NCI-H1105 (cell line): Measurements from ENCODE around the gene CCDC106.

Experiments
- DNase-seq: peaks from one replicate; lab custom pipeline; 2025; lab: John Stamatoyannopoulos, UW

The CCDC106 gene

GRCh38 chr19:55637534-55637933 is 10.5 kb upstream of the CCDC106 start:
- no peak for DNase-seq

GRCh38 chr19:55638864-55639359 is 9.1 kb upstream of the CCDC106 start:
- no peak for DNase-seq

- DNase-seq, result peak; percentile 48
Measured at GRCh38 chr19:55640043-55640576, 7.9 kb upstream of the CCDC106 start.

GRCh38 chr19:55640577-55641425 is 7.2 kb upstream of the CCDC106 start, which contains the start of gene ZNF580:
ZNF580 (plus strand) TSS chr19:55641002; CDS start chr19:55642509, 1,507 bp downstream.
- peak; percentile 77 for DNase-seq

GRCh38 chr19:55641426-55642152 is 6.4 kb upstream of the CCDC106 start:
- no peak for DNase-seq

- no peak for DNase-seq
Measured at GRCh38 chr19:55642153-55643002, 5.6 kb upstream of the CCDC106 start.

- DNase-seq, result peak; percentile 64
Measured at GRCh38 chr19:55643003-55643886, 4.8 kb upstream of the CCDC106 start, which contains the start of gene ZNF581. ZNF581 (plus strand) TSS chr19:55643649; CDS start chr19:55644572, 923 bp downstream.

- DNase-seq, result no peak
Measured at GRCh38 chr19:55643887-55644176, 4.2 kb upstream of the CCDC106 start.

- no peak for DNase-seq
Measured at GRCh38 chr19:55644191-55644833, 3.7 kb upstream of the CCDC106 start.

GRCh38 chr19:55644842-55645511 is 3.0 kb upstream of the CCDC106 start:
- no peak for DNase-seq

- no peak for DNase-seq
Measured at GRCh38 chr19:55645512-55645881, 2.5 kb upstream of the CCDC106 start.

GRCh38 chr19:55646889-55647731 is 902 bp upstream of the CCDC106 start:
- no peak for DNase-seq

- no peak for DNase-seq
Measured at GRCh38 chr19:55648585-55649267, 714 bp downstream of the CCDC106 start.

GRCh38 chr19:55649268-55650125 is 1.5 kb downstream of the CCDC106 start:
- DNase-seq, result no peak

GRCh38 chr19:55650126-55650557 is 2.1 kb downstream of the CCDC106 start:
- DNase-seq, result no peak

GRCh38 chr19:55650602-55651230 is 2.7 kb downstream of the CCDC106 start:
- no peak for DNase-seq

GRCh38 chr19:55651236-55651635 is 3.2 kb downstream of the CCDC106 start:
- DNase-seq, result no peak
